ENCODE results near the gene MEGF10. TPM values are rescaled to one million over a fixed set of nuclear protein-coding genes. Genes with fewer than 3 reads are reported as not detected.

Gene MEGF10
- total RNA-seq, 1 donor from 2014 or later: 0.32 TPM

- intact Hi-C loops (cut with DNase I): no loop called here
Observed at GRCh38 chr5:127320032-127320965, 29.7 kb downstream of the MEGF10 start.

GRCh38 chr5:127321465-127321864 is 30.9 kb downstream of the MEGF10 start:
- intact Hi-C loops (cut with DNase I): no loop called here

More at GRCh38 chr5:127320032-127320965, 29.7 kb downstream of the MEGF10 start:
- DNase-seq (ENCODE audit: low spot score): no peak

GRCh38 chr5:127322403-127322802 is 31.8 kb downstream of the MEGF10 start:
- intact Hi-C loops (cut with DNase I): no loop called here

More at GRCh38 chr5:127321465-127321864, 30.9 kb downstream of the MEGF10 start:
- no peak for DNase-seq (ENCODE audit: low spot score)

GRCh38 chr5:127324756-127325155 is 34.2 kb downstream of the MEGF10 start:
- DNase-seq (ENCODE audit: low spot score): no peak
- intact Hi-C loops (cut with DNase I): no loop called here

More at GRCh38 chr5:127322403-127322802, 31.8 kb downstream of the MEGF10 start:
- no peak for DNase-seq (ENCODE audit: low spot score)

GRCh38 chr5:127326431-127326830 is 35.8 kb downstream of the MEGF10 start:
- no peak for DNase-seq (ENCODE audit: low spot score)
- intact Hi-C loops (cut with DNase I): no loop called here

- intact Hi-C loops (cut with DNase I): no loop called here
- no peak for DNase-seq (ENCODE audit: low spot score)
Observed at GRCh38 chr5:127326976-127327755, 36.6 kb downstream of the MEGF10 start.

GRCh38 chr5:127330116-127330515 is 39.5 kb downstream of the MEGF10 start:
- no peak for DNase-seq (ENCODE audit: low spot score)
- intact Hi-C loops (cut with DNase I): no loop called here

- intact Hi-C loops (cut with DNase I): no loop called here
- no peak for DNase-seq (ENCODE audit: low spot score)
Observed at GRCh38 chr5:127331890-127332649, 41.5 kb downstream of the MEGF10 start.

GRCh38 chr5:127333483-127333882 is 42.9 kb downstream of the MEGF10 start:
- no peak for DNase-seq (ENCODE audit: low spot score)
- intact Hi-C loops (cut with DNase I): no loop called here

GRCh38 chr5:127335381-127335780 is 44.8 kb downstream of the MEGF10 start:
- DNase-seq (ENCODE audit: low spot score): no peak
- intact Hi-C loops (cut with DNase I): no loop called here

- no peak for DNase-seq (ENCODE audit: low spot score)
- intact Hi-C loops (cut with DNase I): no loop called here
Observed at GRCh38 chr5:127337876-127338275, 47.3 kb downstream of the MEGF10 start.

- DNase-seq (ENCODE audit: low spot score): no peak
- intact Hi-C loops (cut with DNase I): no loop called here
Observed at GRCh38 chr5:127338501-127338900, 47.9 kb downstream of the MEGF10 start.

GRCh38 chr5:127340606-127341005 is 50.0 kb downstream of the MEGF10 start:
- DNase-seq (ENCODE audit: low spot score): no peak
- intact Hi-C loops (cut with DNase I): no loop called here

- intact Hi-C loops (cut with DNase I): no loop called here
- no peak for DNase-seq (ENCODE audit: low spot score)
Observed at GRCh38 chr5:127342364-127342763, 51.8 kb downstream of the MEGF10 start.

GRCh38 chr5:127343313-127343712 is 52.7 kb downstream of the MEGF10 start:
- DNase-seq (ENCODE audit: low spot score): no peak
- intact Hi-C loops (cut with DNase I): no loop called here

GRCh38 chr5:127343866-127344265 is 53.3 kb downstream of the MEGF10 start:
- DNase-seq (ENCODE audit: low spot score): no peak
- intact Hi-C loops (cut with DNase I): no loop called here

- intact Hi-C loops (cut with DNase I): no loop called here
- DNase-seq (ENCODE audit: low spot score): no peak
Observed at GRCh38 chr5:127344931-127345330, 54.3 kb downstream of the MEGF10 start.

GRCh38 chr5:127351418-127351817 is 60.8 kb downstream of the MEGF10 start:
- intact Hi-C loops (cut with DNase I): no loop called here
- DNase-seq (ENCODE audit: low spot score): no peak

GRCh38 chr5:127352068-127352467 is 61.5 kb downstream of the MEGF10 start:
- DNase-seq (ENCODE audit: low spot score): no peak
- intact Hi-C loops (cut with DNase I): no loop called here

GRCh38 chr5:127353327-127353726 is 62.7 kb downstream of the MEGF10 start:
- DNase-seq (ENCODE audit: low spot score): no peak
- intact Hi-C loops (cut with DNase I): no loop called here
